ENCODE data around the gene CACNA1C.

Gene CACNA1C

DNA sequence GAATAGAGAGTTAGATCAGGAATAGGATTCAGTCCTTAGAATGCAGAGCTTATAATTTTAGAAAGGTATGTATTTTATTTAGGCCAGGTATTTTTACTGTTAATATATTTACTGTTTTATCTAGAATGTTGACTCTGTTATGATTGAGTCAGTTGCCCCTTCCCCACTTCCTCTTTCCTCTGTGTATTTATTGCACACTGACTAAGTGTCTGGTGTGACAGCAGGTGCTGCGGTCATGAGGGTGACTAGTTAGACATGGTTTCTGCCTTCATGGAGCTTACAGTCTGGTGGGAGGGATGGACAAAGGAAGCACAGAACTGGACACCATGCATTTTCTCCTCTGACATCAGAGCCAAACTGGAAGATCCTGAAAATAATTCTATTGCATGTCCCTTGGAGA is 159.8 kb downstream of the CACNA1C start:
- H3K36me3 ChIP-seq (ENCODE audit: control insufficient read depth, insufficient read depth, low read length), result no peaks in the 10 kb centered on the region
- H3K27me3 ChIP-seq (ENCODE audit: control insufficient read depth, insufficient read depth, low read length), result no peaks in the 10 kb centered on the region

DNA sequence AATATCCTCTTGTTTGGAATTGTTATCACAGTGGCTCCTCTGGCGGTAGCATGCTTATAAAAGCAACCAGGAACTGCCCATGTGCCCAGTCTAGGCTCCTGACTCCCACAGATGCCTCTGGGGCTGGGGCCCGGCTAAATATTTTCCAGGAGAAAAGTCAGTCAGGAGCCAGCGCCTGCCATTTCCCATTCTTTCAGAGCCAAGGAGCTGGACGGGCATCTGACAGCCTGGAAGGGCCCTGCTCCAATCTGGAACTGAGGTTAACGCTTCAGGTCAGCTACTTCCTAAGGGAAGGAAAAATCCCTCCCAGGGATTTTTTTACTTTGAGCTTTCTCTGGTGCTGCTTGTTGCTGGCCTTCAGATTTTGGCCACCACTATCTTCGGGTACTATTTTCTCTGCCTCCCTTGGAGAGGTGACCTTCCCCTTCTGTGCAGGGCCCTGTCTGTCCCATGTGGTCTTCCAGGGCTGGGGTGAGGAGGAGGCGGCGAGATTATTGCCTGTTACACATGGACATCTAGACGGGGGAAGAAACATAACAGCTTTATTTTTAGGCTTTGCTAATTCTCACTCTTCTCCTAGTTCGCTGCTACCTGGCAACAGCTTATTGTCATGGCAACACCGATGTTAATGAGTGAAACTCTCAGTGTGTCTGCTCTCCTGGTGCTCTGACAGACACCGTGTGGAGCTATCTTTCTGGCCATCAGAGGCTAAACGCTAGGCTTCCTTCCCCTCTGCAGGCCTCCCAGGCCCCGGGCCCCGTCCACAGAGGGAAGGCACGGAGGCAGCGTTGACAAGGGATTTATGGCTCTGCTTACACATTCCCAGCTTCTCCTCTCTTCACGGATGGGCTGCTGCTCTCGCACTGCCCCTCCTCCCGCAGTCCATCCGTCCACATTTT is 160.4 kb downstream of the CACNA1C start:
- Histone ChIP-seq H3K4me1 (ENCODE audit: control insufficient read depth, insufficient read depth, low read length) (no peaks in the 10 kb centered on the region), H3K36me3 (ENCODE audit: control insufficient read depth, insufficient read depth, low read length) (no peaks in the 10 kb centered on the region), H3K27me3 (ENCODE audit: control insufficient read depth, insufficient read depth, low read length) (no peaks in the 10 kb centered on the region), H3K9me3 (ENCODE audit: control insufficient read depth, low read length) (no peaks in the 10 kb centered on the region), H3K9ac (ENCODE audit: low read length) (no peak overlapping the region), H3K4me3 (ENCODE audit: low read length) (no peak overlapping the region)

More for the DNA sequence above, 159.8 kb downstream of the CACNA1C start:
- H3K9ac ChIP-seq (ENCODE audit: low read length), result no peak overlapping the region
- H3K4me1 ChIP-seq (ENCODE audit: control insufficient read depth, insufficient read depth, low read length), result no peaks in the 10 kb centered on the region
- no peak overlapping the region for H3K4me3 ChIP-seq (ENCODE audit: low read length)
- H3K9me3 ChIP-seq (ENCODE audit: control insufficient read depth, low read length), result no peaks in the 10 kb centered on the region

DNA sequence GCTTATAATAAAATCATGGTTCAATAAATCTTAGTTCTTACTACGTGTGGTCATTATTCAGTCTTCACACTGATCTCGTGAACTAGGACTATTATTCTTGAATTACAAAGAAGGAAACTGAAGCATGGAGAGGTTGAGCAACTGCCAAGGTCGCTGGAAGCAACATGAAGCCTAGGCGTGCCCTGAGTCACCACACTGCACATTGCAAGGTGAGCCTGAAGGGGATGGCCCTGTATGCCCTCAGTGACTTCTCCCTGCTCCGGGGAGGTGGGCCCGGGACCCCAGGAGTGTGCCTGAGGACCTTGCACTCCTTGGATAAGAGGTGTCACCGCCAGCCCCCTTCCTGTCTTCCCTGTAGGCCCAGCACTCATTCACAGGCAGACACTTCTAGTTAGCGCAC is 161.6 kb downstream of the CACNA1C start:
- Histone ChIP-seq H3K4me1 (ENCODE audit: control insufficient read depth, insufficient read depth, low read length) (no peaks in the 10 kb centered on the region), H3K36me3 (ENCODE audit: control insufficient read depth, insufficient read depth, low read length) (no peaks in the 10 kb centered on the region), H3K27me3 (ENCODE audit: control insufficient read depth, insufficient read depth, low read length) (no peaks in the 10 kb centered on the region), H3K4me3 (ENCODE audit: low read length) (no peak overlapping the region), H3K9me3 (ENCODE audit: control insufficient read depth, low read length) (no peaks in the 10 kb centered on the region), H3K9ac (ENCODE audit: low read length) (no peak overlapping the region)

DNA sequence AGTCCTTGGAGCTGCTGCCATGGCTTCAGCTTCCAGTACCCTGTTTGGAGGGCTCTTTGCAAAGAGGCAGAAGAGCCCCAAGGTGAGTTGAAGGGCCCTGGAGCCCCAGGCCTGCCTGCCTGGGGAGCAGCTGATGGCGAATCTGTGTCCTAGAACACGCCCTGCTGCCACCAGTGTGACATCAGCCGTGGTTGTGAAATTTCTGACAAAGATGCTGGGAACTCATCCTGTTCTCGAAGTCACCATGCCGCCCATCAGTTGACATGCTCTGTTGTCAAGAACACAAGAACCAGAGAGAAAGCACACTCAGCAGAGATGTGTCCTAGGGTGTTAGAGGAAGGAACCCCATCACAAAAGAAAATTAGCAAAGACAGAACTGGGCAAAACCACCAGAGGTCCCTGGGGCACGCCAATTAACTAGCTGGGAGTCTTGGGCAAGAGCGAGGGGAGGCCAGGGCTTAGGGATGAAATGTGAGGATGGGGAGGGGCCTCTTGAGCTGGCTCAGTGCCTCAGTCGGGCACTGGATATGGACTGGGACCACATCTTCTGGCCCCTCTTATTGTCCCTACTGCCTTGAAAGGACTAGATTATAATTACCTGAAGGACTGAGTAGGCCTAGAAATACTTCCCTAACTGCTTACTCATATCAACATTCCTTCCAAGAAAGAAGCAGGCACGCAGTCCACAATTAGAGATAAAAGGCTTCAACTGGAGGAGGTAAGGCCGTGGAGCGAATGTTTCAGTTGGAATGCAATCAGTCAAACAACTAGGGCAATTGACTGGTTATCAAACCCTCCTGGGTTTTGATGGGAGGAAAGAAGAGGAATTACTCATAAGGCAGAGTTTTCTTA is 163.1 kb downstream of the CACNA1C start:
- no peaks in the 10 kb centered on the region for H3K9me3 ChIP-seq (ENCODE audit: control insufficient read depth, low read length)
- H3K4me3 ChIP-seq (ENCODE audit: low read length), result no peak overlapping the region
- H3K4me1 ChIP-seq (ENCODE audit: control insufficient read depth, insufficient read depth, low read length), result no peaks in the 10 kb centered on the region
- H3K36me3 ChIP-seq (ENCODE audit: control insufficient read depth, insufficient read depth, low read length), result no peaks in the 10 kb centered on the region
- H3K27me3 ChIP-seq (ENCODE audit: control insufficient read depth, insufficient read depth, low read length), result no peaks in the 10 kb centered on the region
- no peak overlapping the region for H3K9ac ChIP-seq (ENCODE audit: low read length)

DNA sequence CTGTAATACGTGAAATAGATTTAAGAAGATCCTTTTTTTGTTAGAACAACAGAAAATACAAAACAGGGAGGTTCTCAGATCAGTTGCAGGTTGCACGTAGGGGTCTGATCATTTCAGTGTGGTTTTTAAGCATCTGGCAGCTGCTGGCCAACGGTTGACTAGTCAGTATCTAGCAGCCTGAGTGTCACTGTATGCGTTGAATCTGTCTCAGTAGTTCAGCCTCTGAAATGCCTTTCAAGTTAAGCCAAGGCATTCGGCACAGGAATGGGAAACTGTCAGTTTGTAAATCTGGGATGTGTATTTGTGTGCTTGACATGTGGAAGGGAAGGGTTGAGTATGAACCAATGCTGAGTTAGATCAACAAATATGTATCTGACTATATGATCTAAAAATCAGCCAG is 165.9 kb downstream of the CACNA1C start:
- Histone ChIP-seq H3K9ac (ENCODE audit: low read length) (no peak overlapping the region), H3K4me3 (ENCODE audit: low read length) (no peak overlapping the region), H3K27me3 (ENCODE audit: control insufficient read depth, insufficient read depth, low read length) (no peaks in the 10 kb centered on the region), H3K9me3 (ENCODE audit: control insufficient read depth, low read length) (no peaks in the 10 kb centered on the region), H3K36me3 (ENCODE audit: control insufficient read depth, insufficient read depth, low read length) (no peaks in the 10 kb centered on the region), H3K4me1 (ENCODE audit: control insufficient read depth, insufficient read depth, low read length) (no peaks in the 10 kb centered on the region)

DNA sequence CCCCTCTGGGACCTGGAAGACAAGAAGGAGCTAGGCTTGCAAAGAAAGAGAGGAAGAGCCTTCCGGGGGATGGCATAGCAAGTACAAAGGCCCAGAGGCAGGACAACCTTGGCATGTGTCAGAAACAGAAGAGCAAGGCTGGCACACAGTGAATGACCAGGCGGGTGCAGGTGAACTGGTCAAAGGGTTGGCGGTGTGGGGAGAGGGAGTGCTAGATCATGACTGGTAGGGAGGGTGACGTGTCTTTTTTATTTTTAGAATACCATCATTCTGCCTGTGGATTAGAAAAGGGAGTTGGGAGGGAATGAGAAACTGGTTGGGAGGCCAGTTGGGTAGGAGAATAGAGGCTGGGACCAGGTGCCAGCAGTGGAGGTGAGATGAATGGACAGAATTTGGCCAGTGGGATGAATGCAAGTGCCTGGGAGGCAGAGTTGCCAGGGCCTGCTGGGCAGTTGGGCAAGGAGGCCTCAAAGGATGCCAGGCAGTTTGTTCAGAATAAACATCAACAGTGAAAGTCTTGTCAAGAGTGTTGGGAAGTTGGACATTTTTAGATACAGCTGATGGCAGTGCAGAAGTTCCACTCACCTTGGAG is 168.3 kb downstream of the CACNA1C start:
- Histone ChIP-seq H3K27me3 (ENCODE audit: control insufficient read depth, insufficient read depth, low read length) (no peaks in the 10 kb centered on the region), H3K9me3 (ENCODE audit: control insufficient read depth, low read length) (no peaks in the 10 kb centered on the region), H3K4me3 (ENCODE audit: low read length) (no peak overlapping the region), H3K4me1 (ENCODE audit: control insufficient read depth, insufficient read depth, low read length) (no peaks in the 10 kb centered on the region), H3K36me3 (ENCODE audit: control insufficient read depth, insufficient read depth, low read length) (no peaks in the 10 kb centered on the region), H3K9ac (ENCODE audit: low read length) (no peak overlapping the region)

DNA sequence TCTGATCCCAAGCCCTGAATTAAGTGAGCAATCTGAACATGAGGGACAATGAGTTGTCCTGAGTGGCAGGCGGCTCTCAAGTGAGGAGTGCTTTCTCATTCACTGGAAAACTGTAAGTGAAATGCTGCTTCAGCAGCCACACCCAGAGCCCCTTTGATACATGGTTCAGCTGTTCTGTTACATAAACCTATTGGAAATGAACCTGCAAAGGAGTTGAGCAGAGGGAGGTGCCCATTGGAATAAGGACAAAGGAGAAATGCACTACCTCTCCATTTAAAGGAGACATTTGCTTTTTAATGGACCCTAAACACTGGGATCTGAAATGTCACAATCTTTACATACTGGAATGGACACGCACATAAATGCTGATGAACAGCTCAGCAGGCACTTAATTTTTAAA is 169.9 kb downstream of the CACNA1C start:
- Histone ChIP-seq H3K9me3 (ENCODE audit: control insufficient read depth, low read length) (no peaks in the 10 kb centered on the region), H3K36me3 (ENCODE audit: control insufficient read depth, insufficient read depth, low read length) (no peaks in the 10 kb centered on the region), H3K9ac (ENCODE audit: low read length) (no peak overlapping the region), H3K27me3 (ENCODE audit: control insufficient read depth, insufficient read depth, low read length) (peaks cover under 1% of the 10 kb centered on the region), H3K4me3 (ENCODE audit: low read length) (no peak overlapping the region), H3K4me1 (ENCODE audit: control insufficient read depth, insufficient read depth, low read length) (no peaks in the 10 kb centered on the region)

DNA sequence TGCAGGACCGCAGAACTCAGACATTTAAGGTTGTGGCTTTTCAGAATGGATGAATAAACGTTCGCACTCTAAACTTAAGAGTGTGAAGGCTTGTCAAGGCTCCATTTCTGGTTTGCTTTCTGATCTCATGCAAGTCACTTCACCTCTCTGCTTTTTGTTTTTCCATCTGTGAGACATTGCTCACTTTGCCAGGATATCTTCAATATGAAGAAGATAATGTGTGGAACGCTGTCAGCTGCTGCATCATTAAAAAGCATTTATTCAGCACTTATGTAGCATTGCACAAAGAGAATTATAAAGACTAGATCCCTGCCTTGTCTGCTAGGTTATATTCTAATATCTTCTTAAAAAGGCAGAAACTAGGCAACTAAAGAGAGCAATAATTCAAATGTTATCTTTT is 172.2 kb downstream of the CACNA1C start:
- H3K36me3 ChIP-seq (ENCODE audit: control insufficient read depth, insufficient read depth, low read length), result no peaks in the 10 kb centered on the region
- no peaks in the 10 kb centered on the region for H3K9me3 ChIP-seq (ENCODE audit: control insufficient read depth, low read length)
- no peak overlapping the region for H3K4me3 ChIP-seq (ENCODE audit: low read length)
- H3K27me3 ChIP-seq (ENCODE audit: control insufficient read depth, insufficient read depth, low read length), result peaks cover 3% of the 10 kb centered on the region
- H3K9ac ChIP-seq (ENCODE audit: low read length), result no peak overlapping the region
- no peaks in the 10 kb centered on the region for H3K4me1 ChIP-seq (ENCODE audit: control insufficient read depth, insufficient read depth, low read length)

DNA sequence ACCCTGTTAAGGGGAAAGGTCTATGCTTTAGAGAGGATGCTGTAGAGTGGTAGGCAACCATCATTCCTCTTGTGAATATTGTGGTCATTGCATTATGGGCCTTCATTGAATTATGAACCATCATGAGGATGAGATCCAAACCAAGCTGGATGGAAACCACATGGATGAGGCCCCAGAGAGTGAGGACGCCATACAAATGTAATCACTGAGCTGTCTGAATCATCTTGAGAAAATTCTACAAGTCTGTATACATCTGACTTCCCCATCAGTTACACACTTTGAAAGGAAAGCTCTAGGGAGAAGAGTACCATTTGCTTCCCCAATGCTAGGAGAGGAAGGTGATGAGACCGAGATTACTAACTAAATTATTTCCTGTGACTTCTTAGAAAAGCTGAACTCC is 172.9 kb downstream of the CACNA1C start:
- Histone ChIP-seq H3K9me3 (ENCODE audit: control insufficient read depth, low read length) (no peaks in the 10 kb centered on the region), H3K27me3 (ENCODE audit: control insufficient read depth, insufficient read depth, low read length) (peaks cover 3% of the 10 kb centered on the region), H3K4me3 (ENCODE audit: low read length) (no peak overlapping the region), H3K4me1 (ENCODE audit: control insufficient read depth, insufficient read depth, low read length) (no peaks in the 10 kb centered on the region), H3K36me3 (ENCODE audit: control insufficient read depth, insufficient read depth, low read length) (no peaks in the 10 kb centered on the region), H3K9ac (ENCODE audit: low read length) (no peak overlapping the region)

DNA sequence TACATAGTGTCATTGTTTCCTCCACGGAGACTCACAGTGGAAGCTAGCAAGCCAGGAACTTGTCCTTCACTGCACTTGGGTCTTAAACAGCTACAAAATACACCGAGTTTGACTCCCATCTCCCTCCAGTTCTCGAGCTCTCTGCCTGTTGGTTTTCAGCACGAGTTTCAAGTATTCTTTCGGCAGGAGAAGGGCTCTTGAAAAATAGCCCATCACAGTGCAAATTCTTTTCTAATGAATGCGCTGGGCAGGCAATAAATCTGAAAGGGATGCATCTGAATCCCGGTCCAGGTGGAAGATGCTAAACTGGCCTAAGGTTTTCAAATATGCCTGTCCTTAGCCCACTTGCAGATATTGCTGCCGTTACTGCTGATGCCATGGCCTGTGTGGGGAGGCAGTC is 173.9 kb downstream of the CACNA1C start:
- H3K36me3 ChIP-seq (ENCODE audit: control insufficient read depth, insufficient read depth, low read length), result no peaks in the 10 kb centered on the region
- H3K4me3 ChIP-seq (ENCODE audit: low read length), result no peak overlapping the region
- H3K9ac ChIP-seq (ENCODE audit: low read length), result no peak overlapping the region
- no peaks in the 10 kb centered on the region for H3K9me3 ChIP-seq (ENCODE audit: control insufficient read depth, low read length)
- H3K4me1 ChIP-seq (ENCODE audit: control insufficient read depth, insufficient read depth, low read length), result no peaks in the 10 kb centered on the region
- H3K27me3 ChIP-seq (ENCODE audit: control insufficient read depth, insufficient read depth, low read length), result peaks cover 3% of the 10 kb centered on the region

DNA sequence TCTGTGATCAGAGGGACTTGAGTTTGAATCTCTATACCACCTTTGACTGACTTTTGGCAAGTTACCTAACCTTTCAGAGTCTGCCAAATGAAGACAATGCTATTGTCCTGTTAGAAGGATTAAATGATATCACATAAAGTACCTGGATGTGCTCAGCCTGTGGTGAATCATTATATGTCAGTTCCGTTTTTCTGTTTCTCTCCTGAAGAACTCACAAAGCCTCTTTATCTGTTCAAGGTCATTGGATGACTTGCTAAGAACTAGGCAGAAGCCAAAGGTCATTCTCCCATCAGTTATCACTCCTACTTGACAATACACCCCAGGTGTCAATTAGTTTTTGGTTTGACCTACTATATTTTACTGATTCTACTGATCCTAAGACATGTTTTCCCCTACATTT is 174.6 kb downstream of the CACNA1C start:
- Histone ChIP-seq H3K9me3 (ENCODE audit: control insufficient read depth, low read length) (no peaks in the 10 kb centered on the region), H3K4me3 (ENCODE audit: low read length) (no peak overlapping the region), H3K36me3 (ENCODE audit: control insufficient read depth, insufficient read depth, low read length) (no peaks in the 10 kb centered on the region), H3K27me3 (ENCODE audit: control insufficient read depth, insufficient read depth, low read length) (peaks cover 3% of the 10 kb centered on the region), H3K9ac (ENCODE audit: low read length) (no peak overlapping the region), H3K4me1 (ENCODE audit: control insufficient read depth, insufficient read depth, low read length) (no peaks in the 10 kb centered on the region)

DNA sequence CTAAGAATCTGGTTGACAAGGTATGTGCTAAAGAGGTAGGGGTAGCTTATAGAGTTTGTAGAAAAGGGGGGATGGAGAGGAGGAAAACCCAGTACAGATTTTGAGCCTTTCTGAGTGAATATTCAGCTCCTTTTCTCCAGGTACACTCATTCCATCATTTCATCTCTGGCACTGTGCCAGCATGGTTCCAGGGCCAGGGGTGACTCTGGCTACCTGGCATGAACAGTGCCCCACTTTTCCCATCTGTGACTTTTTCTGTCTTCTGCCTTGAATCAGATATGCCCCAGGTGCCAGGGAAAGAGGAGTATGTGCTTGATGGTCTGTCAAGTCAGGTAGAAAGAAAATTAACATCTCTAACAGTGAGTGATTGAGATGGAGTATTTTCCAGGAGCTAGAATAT is 175.7 kb downstream of the CACNA1C start:
- no peak overlapping the region for H3K4me3 ChIP-seq (ENCODE audit: low read length)
- no peak overlapping the region for H3K9ac ChIP-seq (ENCODE audit: low read length)
- no peaks in the 10 kb centered on the region for H3K9me3 ChIP-seq (ENCODE audit: control insufficient read depth, low read length)
- no peaks in the 10 kb centered on the region for H3K36me3 ChIP-seq (ENCODE audit: control insufficient read depth, insufficient read depth, low read length)
- H3K4me1 ChIP-seq (ENCODE audit: control insufficient read depth, insufficient read depth, low read length), result no peaks in the 10 kb centered on the region
- peaks cover 3% of the 10 kb centered on the region for H3K27me3 ChIP-seq (ENCODE audit: control insufficient read depth, insufficient read depth, low read length)

Data from mucosa of stomach (tissue), 1 donor.